Measurements from ENCODE around the gene RAB8B.
A peak's percentile ranks its signal among the peaks of the same experiment; 100 is the strongest.

RAB8B gene

GRCh38 chr15:63238796-63239195, 49.4 kb downstream of the RAB8B start:
- DNase-seq: peak; percentile 93

GRCh38 chr15:63240109-63240508, 50.7 kb downstream of the RAB8B start:
- DNase-seq: no peak

- no peak for DNase-seq
These were observed 51.9 kb downstream of the RAB8B start for GRCh38 chr15:63241316-63241715.

- DNase-seq: no peak
These were observed 53.7 kb downstream of the RAB8B start for GRCh38 chr15:63243101-63243500.

GRCh38 chr15:63243776-63244175, 54.4 kb downstream of the RAB8B start:
- DNase-seq: no peak

GRCh38 chr15:63244399-63244798, 55.0 kb downstream of the RAB8B start:
- DNase-seq: peak; percentile 83

- DNase-seq: no peak
These were observed 55.7 kb downstream of the RAB8B start for GRCh38 chr15:63244976-63245645.

- peak; percentile 90 for DNase-seq
These were observed 57.5 kb downstream of the RAB8B start for GRCh38 chr15:63246691-63247469.

GRCh38 chr15:63250312-63250965, 61.0 kb downstream of the RAB8B start:
- DNase-seq: peak; percentile 100

- no peak for DNase-seq
These were observed 62.3 kb downstream of the RAB8B start for GRCh38 chr15:63251701-63252100.

GRCh38 chr15:63252292-63252691, 62.9 kb downstream of the RAB8B start:
- no peak for DNase-seq

GRCh38 chr15:63254991-63255390, 65.6 kb downstream of the RAB8B start:
- no peak for DNase-seq

GRCh38 chr15:63255489-63255990, 66.1 kb downstream of the RAB8B start:
- no peak for DNase-seq

GRCh38 chr15:63256433-63257274, 67.2 kb downstream of the RAB8B start:
- DNase-seq: peak; percentile 91

- DNase-seq: no peak
These were observed 69.3 kb downstream of the RAB8B start for GRCh38 chr15:63258658-63259057.

- DNase-seq: no peak
These were observed 71.4 kb downstream of the RAB8B start for GRCh38 chr15:63260791-63261190.

- DNase-seq: no peak
These were observed 71.9 kb downstream of the RAB8B start for GRCh38 chr15:63261311-63261710.

- DNase-seq: no peak
These were observed 74.1 kb downstream of the RAB8B start for GRCh38 chr15:63263519-63263918.

GRCh38 chr15:63264688-63265293, 75.4 kb downstream of the RAB8B start:
- DNase-seq: no peak

GRCh38 chr15:63274427-63274826, 85.0 kb downstream of the RAB8B start:
- DNase-seq: no peak

- DNase-seq: no peak
These were observed 87.1 kb downstream of the RAB8B start for GRCh38 chr15:63276342-63277037.

Measured in fibroblast of skin of right biceps (primary cell).